HG03045 (cell line): ENCODE results near the gene LRRC75B.

ENCODE experiments used
- ATAC-seq: cut with Tn5 transposase; IDR thresholded peaks from one replicate; pipeline ENCODE4 v1.9.1; 2021; ENCODE audit warnings: mild to moderate bottlenecking, moderate library complexity; ENCODE audit not compliant: unreplicated experiment

Gene LRRC75B

DNA sequence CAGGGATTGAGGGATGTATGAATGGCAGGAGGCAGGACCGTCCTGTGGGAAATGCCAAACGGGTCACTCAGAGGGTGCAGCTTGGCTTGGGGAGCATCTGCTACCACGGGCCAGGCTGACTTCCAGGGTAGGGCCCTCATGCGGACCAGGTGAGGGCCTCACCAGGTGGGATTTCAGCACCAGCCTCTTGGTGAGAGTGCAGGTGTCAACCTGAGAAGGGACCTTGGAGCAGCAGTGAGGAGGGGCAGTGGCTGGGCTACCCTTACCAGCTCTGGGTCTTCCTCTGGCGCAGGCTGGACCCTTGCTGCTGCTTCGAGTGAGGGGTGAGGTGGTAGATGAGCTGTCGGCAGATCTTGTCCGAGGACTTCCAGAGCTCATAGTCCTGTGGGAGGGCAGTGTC, 4.9 kb downstream of the LRRC75B start:
- ATAC-seq, result no peak

DNA sequence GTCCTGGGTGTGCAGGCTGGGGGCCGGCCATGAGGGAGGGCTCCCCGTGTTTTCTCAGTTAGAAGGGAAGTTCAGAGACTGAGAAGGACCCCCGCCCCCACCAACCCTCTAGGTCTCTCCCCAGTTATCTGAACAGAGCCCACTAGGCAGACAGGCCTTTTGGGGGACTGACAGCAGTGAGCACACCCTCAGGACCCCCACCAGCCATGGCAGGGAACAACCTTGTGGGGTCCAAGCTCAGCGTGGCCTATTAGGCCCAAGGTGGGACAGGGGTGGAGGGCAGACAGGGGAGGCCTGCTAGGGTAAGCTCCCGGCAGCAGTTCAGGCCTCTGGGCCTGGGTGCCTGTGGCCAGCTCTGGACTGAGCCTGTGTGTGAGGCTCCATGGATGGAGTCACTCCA, 5.6 kb downstream of the LRRC75B start:
- ATAC-seq, result no peak

DNA sequence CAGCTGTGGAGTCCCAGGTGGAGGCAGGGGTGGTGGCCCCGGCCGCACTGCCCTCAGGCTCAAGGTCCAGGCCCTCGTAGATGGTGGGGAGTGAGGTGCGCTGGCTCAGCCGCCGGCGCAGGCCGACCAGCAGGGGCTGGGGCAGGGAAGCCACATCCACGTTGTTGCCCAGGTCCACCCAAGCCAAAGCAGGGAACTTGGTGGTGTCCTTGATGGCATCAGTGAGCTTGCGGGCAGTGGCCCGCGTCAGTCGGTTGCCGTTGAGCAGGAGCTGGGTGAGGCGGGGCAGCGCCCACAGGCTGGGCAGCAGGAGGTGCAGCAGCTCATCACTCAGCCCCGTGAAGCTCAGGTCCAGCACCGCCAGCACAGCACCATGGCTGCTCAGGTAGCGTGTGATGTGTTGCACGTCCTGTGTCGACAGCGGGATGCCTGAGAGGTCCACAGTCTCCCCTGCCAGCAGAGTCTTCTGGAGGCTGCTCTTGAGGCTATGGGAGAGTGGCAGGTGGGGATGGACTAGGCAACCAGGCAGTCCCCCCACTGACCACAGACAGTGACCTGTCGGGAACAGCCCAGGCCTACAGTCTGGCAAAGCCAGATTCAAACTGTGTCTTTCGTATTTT, 6.8 kb downstream of the LRRC75B start:
- no peak for ATAC-seq

DNA sequence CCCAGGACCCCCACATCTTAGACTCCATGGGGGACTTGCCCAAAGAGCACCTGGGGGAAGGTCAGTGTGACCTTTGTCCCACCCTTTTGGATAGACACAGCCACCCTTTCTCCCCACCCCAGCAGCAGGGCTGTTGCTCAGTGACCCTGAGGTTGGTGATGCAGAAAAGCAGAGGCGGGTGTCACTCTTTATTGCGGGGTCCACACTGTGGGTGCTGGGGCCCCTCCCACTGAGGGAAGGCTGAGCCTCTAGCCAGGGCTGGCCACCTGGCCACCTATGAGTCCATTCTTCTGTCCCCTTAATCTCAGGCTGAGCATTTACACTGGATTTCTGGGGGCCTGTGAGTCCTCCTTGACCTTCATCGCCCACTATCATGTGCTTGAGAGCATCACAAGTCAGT, 7.4 kb downstream of the LRRC75B start:
- ATAC-seq, result no peak

DNA sequence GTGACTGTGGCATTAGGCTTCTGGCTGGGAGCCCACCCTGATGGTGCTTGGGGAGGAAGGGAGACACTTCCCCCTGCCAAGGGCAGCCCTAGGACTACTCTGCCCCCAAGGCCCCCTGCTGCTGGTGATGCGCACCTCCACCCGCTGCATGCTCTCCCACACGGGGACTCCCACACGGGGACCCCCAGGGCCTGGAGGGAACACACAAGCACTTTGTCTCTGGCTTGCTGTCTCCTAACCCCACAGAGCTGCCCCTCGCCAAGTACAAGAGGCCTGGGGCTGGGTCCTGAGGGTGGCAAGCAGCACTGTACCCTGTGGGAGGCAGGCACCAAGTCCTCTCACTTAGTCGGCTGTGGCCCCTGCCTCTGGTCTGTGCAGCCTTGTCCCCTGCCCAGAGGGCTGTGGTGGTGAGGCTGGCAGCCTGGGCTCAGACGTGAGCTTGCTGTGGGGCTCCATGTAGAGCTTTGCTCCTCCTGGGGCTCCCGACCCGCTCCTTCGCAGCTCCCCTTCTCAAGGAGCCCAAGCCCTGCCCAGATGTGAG, 7.9 kb downstream of the LRRC75B start:
- no peak for ATAC-seq

DNA sequence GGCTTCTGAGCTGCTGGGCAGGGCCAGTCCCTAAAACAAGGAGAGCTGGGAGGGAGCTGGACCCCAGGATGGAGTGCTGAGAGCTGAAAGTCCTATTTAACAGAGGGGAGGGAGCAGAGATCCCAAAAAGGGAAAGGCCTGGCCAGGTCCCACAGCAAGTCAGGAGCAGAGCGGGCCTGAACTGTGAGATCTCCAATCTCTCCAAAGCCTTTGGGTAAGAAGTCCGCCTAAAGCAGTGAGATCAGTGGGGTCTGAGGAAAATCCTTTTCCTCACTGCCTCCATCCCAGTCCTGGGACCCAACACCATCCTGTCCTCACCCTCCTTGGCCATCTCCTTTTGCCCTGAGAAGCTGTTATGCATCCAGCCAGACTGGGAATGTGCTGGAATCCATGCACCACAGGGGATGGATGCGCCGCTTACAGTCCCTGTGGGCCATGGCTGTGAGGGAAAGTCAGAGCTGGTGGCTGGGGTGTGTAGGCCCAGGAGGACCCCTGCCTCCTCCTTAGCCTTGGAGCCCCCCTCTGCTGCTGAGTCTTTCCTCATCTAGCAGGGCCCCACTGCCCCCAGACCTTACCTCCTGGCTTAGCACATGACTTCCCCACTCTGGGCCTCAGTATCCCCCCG, 8.6 kb downstream of the LRRC75B start:
- ATAC-seq, result no peak

DNA sequence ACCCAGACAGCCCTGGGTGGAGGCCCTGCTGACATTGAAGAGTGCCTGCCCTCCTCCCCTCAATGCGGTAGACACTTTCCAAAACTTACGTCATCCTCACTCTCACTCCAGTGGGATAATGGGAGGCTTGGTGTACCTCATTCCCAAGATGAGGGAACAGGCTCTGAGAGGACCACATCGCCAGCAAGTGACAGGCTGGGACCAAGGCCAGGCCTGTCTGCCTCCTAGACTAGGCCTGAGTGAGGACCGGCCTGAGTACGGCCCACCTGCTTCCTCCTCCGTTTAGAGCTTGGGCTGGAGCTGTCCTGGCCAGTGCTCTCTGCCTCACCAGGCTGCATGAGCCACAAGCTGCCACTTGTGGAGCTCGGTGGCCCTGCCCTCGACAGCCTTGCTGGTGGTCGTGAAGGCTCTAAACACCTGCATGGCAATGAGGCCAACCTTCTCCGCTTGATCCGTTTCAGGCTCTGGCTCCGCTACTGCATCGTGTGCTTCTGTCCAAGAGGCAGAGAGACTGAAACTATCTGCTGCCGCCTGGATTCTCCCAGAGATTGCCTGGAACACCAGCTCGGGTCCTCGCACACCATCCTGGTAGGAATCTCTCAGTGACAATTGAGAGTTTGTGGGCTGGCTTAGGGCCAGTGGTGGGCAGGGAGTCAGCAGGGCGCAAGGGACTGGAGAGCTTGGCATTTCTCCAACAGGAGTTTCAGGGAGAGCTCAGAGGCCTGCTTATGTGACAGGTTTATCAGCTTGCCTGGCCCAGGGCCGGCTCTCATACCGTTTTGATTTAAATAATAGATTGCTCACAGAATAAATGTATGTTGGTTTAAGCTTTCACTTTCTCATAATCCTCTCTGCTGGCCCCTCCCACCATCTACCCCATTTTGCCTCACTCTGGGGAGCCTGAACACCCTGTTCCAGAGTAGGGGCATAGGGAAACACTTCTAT, 9.4 kb downstream of the LRRC75B start:
- ATAC-seq, result no peak

DNA sequence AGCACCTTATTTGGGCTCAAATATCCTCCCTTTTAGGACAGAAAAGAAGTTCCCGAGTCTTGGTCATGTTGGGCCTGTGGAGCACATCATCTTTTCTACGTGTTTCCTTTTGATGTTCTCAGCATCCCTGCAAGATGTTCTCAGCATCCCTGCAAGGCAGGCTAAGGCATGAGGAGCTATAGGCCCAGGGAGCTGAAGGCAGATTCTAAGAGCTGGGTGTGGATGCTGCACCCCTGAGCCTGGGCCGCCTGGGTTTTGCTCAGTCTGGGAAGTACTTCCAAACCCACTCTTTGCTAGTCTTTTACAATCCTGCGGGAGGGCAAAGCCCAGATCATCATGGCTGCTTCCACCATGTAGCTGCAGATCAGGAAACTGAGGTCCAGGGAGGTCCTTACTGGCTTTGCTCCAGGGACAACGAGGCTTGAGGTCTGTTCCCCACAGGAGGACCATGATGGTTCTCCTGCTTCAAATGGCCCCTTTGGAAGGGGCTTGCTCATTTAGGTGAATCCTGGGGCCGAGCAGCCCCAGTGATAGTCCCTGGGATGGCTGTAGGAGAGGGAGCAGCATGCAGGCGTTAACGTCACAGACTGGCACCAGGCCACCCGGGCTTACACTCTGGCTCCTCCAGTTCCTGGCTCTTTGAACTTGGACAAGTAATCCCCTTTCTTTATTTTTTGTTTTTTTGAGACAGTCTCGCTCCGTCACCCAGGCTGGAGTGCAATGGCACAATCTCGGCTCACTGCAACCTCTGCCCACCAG, 10.6 kb downstream of the LRRC75B start:
- ATAC-seq, result no peak

DNA sequence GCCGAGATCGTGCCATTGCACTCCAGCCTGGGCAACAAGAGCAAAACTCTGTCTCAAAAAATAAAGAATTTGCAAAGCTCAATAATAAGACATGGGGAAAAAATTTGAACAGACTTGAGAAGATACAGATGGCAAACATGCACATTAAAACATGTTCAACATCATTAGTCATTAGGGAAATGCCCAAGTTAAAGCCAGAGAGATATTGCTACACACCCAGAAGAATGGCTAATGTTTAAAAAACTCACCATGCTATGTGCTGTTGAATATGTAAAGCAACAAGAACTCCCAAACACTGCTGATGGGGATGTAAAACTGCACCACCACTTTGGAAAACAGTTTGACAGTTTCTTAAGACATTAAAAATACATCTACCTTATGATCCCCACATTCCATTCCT, 12.6 kb downstream of the LRRC75B start:
- no peak for ATAC-seq

DNA sequence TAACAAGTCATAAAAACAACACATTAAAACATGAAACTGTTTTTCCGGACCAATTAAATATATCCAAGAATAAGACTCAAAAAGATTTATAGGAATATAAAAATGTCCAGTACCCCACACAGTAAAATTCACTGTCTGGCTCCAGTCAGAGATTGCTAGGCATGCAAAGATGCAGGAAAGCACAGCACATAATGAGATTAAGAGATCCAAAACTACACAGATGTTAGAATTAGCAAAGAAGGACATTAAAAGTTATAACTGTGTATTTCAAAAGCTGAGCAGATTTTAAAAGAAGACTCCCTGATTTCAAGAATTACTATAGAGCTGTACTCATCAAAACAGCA, 13.6 kb downstream of the LRRC75B start:
- no peak for ATAC-seq

DNA sequence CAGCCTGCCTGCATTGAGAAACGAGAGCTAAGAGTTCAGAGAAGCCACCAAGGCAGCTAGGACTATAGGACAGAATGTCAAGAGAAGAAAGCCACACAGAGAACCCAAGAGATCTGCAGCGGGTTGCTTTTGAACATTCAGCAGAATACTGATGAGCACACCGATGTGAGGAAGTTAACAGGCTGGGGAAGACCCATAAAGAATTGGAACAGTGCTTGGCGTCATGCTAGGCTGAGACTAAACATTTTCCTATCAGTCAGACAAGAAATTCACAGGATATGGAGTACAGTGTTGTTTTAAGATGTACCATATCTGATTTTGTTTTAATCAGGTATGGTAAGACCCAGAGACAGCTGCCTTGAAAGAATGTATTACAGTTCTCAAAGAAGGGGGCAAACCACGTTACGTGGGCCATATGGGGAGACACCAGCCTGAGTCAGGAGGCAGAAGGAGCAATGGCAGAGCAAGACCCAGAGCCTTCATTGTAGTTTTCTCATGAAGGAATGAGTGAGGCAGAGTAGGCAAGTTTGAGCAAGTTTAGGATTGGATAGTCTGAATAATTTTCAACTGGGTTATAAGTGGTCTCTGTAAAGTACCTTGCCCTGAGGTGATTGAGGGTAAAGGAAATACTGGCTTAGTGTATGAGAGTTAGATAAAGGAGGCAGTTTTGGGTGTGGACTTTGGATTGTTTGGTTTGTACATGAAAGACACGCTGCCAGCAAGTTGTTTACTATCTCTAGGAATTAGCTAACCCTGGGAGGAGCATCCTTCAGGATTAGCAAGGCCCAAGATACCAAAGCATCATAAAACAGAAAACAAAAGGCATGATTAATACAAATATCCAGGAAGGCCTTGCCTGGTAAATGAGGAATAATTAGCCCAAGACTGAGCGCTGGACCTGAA, 14.3 kb downstream of the LRRC75B start:
- no peak for ATAC-seq

DNA sequence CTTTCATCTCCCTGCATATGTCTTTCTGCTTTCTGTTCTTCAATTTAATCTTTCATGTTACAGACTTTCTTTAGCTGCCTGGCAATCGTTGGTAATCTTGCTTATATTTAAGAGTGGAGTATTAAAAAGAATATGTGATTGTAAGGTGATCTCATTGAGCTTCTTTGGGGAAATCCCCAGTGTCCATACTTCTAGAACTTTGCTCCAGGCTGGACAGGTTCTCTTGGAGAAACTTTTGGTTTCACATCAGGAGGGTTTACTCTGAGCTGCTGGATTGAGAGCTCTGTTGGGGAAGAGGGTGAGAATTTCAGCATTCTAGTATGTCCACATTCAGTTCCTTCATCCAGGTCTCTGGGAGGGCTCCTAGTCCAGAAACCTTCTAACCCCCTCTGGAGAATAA, 16.1 kb downstream of the LRRC75B start:
- ATAC-seq, result no peak

DNA sequence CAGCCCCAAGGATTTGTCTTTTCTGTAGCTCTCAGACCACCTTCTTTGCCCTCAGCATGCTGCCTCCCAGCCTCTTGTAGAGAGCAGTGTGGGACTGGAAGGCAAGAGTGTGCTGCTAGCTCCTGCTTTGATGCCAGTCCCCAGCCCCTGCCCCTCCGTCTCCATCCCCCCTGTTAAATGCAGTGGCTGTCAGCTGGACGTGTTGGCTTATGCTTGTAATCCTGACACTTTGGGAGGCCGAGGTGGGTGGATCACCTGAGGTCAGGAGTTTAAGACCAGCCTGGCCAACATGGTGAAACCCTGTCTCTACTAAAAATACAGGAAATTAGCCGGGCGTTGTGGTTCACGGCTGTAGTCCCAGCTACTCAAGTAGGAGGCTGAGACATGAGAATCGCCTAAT, 21.6 kb downstream of the LRRC75B start:
- ATAC-seq, result no peak

DNA sequence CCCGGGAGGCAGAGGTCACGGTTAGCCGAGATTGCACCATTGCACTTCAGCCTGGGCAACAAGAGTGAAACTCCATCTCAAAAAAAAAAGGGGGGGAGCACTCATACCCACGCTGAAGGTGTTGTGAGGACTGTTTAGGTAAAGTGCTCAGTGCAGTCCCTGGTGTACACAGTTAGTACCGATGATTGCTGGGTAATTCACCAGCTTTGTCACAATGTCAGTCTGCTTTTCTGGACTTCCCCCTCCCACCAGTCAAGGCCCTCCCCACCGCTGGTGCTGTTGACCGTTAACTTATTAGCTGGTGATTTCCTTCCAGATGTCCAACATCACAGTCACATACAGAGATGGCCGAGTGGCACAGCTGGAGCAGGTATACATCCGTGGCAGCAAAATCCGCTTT, 25.2 kb downstream of the LRRC75B start:
- ATAC-seq, result no peak

DNA sequence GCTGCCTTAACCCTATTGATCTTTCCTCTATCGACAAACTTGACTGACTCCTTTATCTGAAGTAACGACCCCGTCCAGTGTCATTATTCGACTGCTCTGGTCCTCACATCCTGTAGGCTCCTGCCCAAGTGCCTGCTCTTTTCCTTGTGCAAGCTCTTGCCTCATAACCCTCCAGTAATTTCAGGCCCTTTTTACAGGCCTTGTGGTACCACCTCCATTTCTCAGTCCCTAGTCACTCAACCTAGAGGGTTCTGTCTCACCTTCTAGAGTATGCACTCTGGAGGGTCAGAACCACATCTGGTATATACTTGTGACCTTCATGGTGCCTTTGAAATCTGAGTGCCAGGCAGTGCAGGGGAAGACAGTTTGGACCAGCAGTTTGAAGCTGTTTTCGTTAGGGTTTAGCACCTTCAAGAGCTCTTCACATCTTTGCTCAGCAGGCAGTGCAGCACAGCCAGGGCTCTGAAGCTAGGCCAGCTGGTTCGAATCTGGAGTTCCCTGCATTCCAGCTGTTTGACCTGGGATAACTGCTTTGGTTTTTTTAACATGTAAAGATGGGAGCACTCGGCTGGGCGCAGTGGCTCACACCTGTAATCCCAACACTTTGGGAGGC, 25.9 kb downstream of the LRRC75B start:
- ATAC-seq, result no peak

DNA sequence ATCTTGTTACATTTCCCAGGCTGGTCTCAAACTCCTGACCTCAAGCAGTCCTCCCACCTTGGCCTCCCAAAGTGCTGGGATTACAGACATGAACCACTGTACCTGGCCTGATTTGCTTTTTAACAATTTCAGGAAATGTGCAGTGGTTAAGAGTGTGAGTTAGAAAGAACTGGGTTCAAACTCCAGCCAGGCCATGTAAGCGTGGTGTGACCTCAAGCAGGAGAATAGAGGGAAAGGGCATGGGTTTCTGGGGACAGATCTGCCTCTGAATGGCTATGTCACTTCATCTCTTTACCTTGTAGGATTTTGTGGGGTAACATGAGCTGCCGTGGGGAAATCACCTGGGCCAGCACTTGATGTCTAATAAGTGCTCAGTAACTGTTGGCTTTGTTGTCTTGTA, 27.8 kb downstream of the LRRC75B start:
- ATAC-seq, result no peak

DNA sequence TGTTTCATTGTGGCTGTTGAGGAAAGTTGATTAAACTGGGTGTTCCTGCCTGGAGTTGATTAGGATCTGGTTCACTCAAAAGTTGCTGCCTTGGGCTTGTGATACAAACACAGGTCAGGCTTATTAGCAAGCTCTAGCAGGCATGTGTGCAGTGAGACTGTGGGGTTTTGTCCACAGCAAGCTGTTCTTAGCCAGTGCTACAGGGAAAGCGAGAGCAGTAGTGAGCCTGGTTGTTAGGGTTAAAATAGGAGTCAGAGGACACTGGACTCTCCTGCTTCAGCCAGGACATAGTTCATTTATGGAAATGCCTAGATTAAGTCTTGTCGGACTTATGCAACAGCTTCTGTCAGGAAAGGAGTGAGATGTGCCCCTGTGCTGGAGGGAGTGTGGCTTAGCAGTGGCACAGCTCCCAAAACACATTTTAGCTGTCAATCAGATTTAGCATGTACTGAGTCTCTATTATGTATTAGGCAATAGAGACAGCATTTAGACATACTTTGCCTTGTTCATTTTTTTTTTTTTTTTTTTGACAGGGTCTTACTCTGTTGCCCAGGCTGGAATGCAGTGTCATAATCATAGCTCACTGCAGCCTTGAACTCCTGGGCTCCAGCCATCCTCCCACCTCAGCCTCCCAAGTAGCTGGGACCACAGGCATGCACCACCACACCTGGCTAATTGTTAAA, 28.4 kb downstream of the LRRC75B start:
- no peak for ATAC-seq

DNA sequence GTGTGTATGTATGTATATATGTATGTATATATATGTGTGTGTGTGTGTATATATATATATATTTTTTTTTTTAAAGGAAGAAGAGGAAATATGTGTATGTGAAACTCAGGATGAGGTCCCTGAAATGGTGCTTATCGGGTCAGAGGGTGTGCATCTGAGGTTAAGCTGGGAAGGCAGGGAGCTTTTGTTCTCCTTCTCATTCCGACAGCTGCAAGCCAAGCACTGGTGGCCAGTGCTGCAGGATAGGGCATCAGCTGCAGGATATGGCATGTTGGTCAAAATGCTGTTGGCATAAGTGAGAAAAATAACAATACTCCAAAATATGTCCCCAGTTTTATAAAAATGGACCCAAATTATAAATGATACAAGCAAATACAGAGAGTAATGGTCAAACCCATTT, 29.6 kb downstream of the LRRC75B start:
- ATAC-seq, result no peak

DNA sequence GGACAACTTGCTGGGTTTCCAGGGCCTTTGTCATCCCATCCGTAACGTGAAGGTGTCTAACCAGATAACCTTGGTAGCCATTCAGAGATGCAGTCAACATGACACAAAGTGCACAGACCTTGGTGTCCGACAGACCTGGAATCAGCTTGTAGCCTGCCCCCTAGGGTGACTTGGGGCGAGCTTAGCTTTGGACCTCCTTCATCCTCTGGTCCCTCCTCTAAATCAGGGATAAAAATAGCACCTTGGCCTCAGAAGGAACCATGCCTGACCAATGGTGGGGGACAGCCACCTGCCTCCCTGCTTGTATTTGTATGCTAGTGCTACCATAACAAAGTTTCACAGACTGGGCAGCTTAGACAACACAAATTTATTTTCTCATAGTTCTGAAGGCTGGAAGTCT, 33.4 kb downstream of the LRRC75B start:
- ATAC-seq, result no peak
